SU-DHL-6 (cell line): ENCODE measurements around the gene FGD4.

Experiments used
- EZH2phosphoT487 ChIP-seq: fragments of 200-600 bp; sonication (generic), shearing (Covaris generic); conservative IDR thresholded peaks from 2 replicates; pipeline ENCODE4 v1.6.1; 2018; ENCODE audit warnings: mild to moderate bottlenecking, antibody characterized with exemption, low read length, moderate library complexity, mixed read lengths
- TF ChIP-seq, protein P1 (sequence below): fragments of 200-600 bp; sonication (generic); IDR thresholded peaks from one replicate; pipeline ENCODE4 v1.5.1; 2017; ENCODE audit warnings: antibody characterized with exemption, mild to moderate bottlenecking, low read length, moderate library complexity; ENCODE audit not compliant: insufficient read depth, poor library complexity, severe bottlenecking

DNA sequence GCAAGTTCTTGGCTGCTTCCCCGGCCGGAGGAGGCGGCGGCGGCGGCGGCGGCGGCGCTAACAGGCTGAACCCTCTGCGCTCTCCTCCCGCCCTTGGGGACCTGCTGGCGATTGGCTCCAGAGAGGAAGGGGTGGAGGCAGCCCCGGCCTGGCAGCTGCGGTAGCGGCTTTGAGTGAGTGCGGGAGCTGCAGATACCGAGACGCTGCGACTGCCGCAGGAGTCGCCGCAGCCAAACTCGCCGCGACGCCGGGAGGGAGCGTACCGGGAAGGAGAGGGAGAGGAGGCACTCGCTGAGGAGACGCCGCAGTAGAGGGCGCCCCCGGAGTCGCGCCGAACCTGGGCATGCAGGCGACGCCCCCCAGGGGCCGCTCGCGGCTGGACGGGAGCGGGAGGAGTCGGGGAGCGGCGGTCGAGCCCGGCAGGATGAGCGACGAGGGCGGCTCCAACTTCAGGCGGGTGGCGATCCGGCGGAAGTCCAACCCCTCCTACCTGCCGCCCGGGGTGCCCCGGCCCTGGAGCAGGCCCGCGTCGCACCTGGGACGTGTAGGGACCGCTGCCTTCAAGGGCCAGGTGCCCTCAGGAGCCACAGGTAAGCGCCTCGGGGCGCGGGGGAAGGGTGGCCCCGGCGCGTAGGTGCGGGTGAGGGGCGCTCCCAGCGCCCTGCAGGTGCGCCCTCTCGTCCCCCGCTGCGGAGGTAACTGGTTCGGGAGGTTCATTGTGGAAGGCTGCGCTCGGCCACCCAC lies at the start of gene FGD4:
- TF ChIP-seq, protein P1, sequence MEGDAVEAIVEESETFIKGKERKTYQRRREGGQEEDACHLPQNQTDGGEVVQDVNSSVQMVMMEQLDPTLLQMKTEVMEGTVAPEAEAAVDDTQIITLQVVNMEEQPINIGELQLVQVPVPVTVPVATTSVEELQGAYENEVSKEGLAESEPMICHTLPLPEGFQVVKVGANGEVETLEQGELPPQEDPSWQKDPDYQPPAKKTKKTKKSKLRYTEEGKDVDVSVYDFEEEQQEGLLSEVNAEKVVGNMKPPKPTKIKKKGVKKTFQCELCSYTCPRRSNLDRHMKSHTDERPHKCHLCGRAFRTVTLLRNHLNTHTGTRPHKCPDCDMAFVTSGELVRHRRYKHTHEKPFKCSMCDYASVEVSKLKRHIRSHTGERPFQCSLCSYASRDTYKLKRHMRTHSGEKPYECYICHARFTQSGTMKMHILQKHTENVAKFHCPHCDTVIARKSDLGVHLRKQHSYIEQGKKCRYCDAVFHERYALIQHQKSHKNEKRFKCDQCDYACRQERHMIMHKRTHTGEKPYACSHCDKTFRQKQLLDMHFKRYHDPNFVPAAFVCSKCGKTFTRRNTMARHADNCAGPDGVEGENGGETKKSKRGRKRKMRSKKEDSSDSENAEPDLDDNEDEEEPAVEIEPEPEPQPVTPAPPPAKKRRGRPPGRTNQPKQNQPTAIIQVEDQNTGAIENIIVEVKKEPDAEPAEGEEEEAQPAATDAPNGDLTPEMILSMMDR: peak; percentile 22
- TF ChIP-seq EZH2phosphoT487: no peak
